Activated CD4-positive, alpha-beta T cell treated with anti-CD3 and anti-CD28 coated beads for 24 hours (primary cell): ENCODE data around the gene CGB3.
A peak's percentile ranks its signal among the peaks of the same experiment; 100 is the strongest.

Experiments used
- DNase-seq, 2 donors: peaks; one replicate each; pipeline ENCODE4 v3.0.0-alpha.2; 2020; ENCODE audit warnings: low read depth in 2 of 2

Gene CGB3

GRCh38 chr19:49016067-49016839, 7.9 kb downstream of the CGB3 start:
- no peak for DNase-seq

- DNase-seq: no peak
These were observed 9.3 kb downstream of the CGB3 start for GRCh38 chr19:49014870-49015255.

DNA sequence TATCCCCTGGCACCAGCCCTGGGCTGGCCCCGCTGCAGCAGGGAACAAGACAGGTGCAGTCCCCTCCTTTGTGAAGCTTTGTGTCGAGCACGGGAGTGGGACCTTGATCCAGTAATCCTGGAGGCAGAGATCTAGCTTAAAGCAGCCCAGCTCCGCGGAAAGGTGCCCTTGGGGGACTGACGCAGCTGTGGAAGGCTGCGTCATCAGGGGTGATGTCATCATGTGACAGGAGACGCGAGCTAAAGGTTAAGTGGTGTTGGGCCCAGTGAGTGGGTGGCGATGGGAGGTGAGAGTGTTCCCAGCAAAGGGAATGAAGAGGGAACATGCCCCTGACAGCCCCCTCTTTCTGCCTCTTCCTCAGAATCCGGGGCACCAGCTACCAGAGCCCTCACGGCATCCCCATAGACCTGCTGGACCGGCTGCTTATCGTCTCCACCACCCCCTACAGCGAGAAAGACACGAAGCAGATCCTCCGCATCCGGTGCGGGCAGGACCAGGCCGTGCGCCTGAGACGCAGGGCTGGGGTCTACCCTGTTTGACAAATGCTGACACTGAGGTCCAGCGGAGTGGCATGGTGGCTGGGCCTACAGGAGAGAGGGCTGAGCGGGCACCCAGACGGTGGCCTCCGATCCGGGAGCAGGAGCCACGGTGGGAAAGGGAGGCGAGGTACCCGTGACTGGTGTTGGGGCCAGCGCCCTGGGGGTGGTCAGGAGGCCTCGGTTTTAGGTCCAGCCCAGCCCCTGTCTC, 9.8 kb downstream of the CGB3 start:
- DNase-seq: no peak

DNA sequence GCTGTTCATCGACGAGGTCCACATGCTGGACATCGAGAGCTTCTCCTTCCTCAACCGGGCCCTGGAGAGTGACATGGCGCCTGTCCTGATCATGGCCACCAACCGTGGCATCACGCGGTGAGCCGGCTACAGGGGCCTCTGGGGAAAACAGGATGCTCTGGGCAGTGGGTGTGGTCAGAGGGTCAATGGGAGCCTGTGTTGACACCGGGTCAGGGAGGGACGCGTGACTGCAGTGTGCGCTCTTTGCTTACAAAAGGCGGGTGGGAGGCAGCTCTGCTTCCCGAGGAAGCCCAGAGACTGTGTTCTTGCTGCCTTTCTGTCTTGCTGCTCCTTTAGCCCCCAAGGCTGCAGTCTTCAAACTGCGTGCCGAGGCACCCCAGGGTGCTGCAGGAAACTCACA, 12.9 kb downstream of the CGB3 start:
- no peak for DNase-seq

GRCh38 chr19:49010453-49010852, 13.7 kb downstream of the CGB3 start:
- DNase-seq: no peak

DNA sequence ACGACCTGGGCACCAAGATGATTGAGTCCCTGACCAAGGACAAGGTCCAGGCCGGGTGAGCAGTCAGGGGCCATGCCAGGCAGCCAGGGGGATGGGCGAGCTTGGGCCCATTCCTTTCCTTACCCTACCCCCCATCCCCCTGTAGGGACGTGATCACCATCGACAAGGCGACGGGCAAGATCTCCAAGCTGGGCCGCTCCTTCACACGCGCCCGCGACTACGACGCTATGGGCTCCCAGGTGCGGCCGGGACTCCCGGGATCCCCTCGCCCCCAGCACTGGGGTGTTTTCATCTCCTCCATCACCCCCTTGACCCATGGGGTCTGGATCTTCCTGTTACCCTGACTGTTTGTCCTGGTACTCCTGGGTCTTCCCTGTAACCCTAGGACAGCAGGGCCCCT, 14.3 kb downstream of the CGB3 start:
- no peak for DNase-seq

- no peak for DNase-seq
These were observed 17.2 kb downstream of the CGB3 start for GRCh38 chr19:49006905-49007304.

- no peak for DNase-seq
These were observed 19.0 kb downstream of the CGB3 start for GRCh38 chr19:49004964-49005614.

GRCh38 chr19:49004133-49004532, 20.0 kb downstream of the CGB3 start:
- no peak for DNase-seq

DNA sequence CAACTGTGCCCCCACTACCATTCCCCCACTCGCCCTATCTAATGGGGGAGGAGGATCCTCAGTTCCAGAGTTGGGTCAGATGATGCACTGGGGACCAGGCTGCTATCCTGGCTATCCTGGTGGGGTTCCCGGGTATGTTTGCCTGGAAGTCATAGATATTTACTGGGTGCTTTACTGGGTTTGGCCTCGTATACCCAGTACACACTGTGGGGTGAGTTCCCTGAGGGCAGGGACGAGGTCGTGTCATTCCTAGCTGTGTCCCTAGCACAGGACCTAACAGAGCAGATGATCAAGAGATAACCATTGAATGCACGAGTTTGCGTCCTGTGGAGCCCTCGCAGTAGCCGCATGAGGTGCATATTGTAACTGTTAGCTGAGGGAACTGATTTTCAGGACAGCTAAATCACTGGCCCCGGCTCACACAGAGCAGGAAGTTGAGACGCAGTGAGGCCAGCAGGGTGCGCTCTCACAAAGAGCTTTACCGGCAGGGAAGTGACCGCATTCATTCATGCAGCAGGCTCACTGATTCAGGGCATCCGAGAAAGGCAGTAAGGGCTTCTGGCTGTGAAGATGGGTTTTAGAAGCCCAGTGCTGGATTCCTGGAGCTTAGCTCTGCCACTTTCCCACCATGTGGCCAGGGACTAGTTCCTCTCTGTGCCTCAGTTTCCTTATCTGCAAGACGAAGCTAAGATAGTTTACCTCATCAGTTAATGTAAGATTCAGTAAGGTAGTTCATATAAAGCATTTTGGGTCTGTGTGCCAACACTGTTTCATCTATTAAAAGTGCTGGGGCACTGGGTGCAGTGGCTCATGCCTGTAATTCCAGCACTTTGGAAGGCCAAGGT, 24.4 kb downstream of the CGB3 start:
- DNase-seq: peak; percentile 59 to 61

DNA sequence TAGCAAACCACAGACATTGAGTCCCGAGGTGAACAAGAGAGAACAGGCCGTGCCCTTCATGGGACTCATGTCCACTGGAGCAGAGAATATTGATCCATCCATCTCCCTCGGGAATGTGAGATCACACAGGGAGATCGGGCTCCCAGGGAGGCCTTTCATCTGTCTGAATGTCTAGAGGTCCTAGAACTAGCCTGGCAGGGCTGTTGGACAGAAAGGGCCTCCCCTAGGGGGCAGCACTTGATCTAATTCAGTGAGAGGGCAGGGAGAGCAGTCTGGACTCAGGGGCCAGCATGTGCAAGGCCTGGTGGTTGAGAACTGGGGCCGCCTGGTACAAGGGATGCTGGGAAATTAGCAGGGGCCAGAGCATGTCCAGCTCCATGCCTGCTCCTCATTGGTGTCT, 26.2 kb downstream of the CGB3 start:
- DNase-seq: peak in 1 of 2 donors; percentile 50

DNA sequence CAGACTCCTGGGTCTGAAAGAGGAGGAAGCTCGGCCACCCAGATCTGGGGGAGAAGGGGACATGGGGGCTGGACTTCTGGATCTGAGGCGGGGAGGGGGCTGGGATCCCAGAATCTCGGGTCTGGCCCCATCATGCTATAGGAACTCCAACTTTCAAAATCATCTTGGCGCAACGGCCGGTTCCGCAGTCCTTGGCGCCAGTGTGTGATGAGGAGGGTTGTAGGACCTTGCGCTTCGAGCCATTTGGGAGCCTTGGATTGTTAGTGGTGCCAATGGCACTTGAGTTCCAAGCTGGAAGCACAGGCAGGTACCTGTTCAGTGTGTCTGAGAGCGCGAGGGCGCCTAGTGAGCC, 30.1 kb downstream of the CGB3 start:
- DNase-seq: no peak

GRCh38 chr19:48993175-48994034, 30.7 kb downstream of the CGB3 start, which contains the start of the genes GYS1 and RUVBL2:
GYS1 (minus strand) TSS chr19:48993309; CDS start chr19:48993112, 197 bp downstream.
RUVBL2 (plus strand) TSS chr19:48993887; CDS start chr19:48993912, 25 bp downstream.
- DNase-seq: peak; percentile 99

- DNase-seq: no peak
These were observed 31.5 kb downstream of the CGB3 start for GRCh38 chr19:48992581-48993174.

DNA sequence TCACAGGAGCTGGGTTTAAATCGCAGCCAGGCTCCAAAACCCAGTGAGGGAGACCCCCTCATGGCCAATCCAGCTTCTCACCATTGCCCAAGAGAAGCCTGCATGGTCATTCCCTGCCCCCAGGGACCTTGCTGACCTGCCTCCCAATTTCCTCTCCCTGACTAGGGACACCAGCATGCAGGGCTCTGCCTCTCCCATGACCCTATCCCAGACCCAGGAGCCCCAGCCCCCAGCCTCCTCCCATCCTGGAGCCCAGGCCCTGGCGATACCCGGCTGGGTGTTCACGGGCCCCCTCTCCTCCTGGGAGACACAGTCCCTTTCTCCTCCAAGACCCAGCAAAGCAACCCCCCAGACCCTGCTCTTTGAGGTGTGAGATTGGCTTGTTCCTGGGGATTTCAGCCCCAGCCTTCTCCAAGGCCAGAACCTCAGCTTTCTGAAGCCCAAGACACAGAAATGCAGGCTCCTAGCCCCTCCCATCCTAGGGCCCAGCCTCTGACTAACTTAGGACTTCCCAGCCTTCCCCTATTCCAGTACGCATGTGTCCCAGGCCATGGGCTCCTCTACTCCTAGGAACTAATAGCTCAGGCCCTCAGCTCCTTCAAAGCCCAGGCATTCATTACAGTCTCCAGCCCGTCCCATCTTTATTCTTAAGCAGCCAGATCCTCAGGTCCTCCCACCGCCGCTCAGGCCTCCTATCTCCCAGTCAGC, 32.1 kb downstream of the CGB3 start:
- no peak for DNase-seq

DNA sequence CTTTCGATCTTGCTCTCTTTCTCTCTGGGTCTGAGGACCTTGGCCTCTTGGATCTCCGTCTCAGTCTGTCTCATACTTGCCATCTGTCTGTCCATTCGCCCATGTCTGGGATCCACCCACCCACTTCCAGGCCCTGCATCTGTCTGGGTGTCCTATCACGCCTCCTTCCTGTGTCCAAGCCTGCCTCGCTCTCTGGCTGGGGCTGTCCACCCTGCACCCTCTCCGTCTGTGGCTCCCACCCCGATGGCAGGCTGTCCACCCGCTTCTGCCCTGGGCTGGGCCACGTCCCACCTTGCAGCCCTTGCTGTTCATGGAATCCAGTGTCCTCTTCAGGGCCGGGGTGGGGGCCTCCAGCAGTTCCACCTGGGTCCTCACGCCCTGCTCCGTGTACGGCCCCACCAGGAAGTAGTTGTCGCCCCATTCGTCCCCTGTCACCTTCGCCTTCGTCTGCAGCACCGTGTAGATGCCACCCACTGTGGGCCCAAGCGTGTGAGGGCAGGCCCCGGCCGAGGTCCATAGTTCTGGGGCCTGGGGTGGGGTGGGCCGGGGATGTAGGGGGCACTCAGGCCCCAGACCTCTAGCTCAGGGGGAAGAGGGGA, 33.0 kb downstream of the CGB3 start:
- no peak for DNase-seq

GRCh38 chr19:48990400-48990799, 33.7 kb downstream of the CGB3 start:
- DNase-seq: no peak

DNA sequence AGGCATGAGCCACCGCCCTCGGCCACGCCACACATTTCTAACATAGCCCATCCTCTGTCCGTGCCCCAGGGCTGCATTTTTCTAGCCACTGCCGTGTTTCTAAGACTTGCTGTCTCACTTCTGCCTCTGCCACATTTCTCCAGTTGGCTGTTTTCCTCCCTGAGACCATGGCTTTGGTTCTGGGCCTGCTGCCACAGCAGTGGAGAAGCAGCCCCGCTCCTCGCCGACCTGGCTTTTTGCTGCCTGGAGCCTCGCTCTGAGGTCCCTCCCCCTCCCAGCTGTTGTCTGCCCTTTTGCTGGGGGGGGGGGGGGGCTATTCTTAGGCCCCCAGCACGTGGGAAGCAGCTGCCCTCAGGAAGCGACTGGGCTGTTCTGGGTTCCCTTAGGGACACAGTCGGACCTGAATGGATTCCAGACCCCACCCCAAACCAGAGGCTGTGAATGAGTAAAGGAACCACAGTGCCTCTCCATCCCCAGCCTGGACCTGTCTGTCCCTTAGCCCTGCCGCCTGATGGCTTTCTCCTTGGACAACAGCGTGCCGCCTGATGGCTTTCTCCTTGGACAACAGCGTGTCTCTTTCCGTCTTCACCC, 34.3 kb downstream of the CGB3 start:
- DNase-seq: no peak

GRCh38 chr19:48988860-48989259, 35.3 kb downstream of the CGB3 start:
- DNase-seq: no peak
